Measurements from ENCODE around the gene SGO2.

The SGO2 gene

DNA sequence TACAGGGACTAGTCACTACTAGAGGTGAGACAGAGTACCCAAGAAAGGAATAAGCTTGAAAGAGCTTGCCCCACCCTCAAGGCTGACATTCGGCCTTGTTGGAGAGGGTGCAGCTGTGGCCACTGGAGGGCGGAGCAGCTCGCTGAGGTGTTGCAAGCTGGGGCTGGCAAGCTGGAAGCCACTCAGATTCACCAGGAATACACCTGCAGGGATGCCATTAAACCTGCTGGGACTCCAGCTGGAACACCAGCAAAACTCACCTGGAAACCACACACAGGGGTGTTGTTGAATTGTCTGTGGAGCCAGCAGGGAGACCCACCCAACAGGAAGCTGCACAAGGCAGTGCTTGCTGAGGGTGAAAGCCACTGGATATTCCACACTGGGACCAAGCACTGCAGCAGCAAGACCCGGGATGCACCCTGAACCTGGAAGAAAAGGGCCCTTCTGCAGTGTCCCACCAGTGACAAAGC lies 42.2 kb upstream of the SGO2 start:
- TF ChIP-seq, protein P1, sequence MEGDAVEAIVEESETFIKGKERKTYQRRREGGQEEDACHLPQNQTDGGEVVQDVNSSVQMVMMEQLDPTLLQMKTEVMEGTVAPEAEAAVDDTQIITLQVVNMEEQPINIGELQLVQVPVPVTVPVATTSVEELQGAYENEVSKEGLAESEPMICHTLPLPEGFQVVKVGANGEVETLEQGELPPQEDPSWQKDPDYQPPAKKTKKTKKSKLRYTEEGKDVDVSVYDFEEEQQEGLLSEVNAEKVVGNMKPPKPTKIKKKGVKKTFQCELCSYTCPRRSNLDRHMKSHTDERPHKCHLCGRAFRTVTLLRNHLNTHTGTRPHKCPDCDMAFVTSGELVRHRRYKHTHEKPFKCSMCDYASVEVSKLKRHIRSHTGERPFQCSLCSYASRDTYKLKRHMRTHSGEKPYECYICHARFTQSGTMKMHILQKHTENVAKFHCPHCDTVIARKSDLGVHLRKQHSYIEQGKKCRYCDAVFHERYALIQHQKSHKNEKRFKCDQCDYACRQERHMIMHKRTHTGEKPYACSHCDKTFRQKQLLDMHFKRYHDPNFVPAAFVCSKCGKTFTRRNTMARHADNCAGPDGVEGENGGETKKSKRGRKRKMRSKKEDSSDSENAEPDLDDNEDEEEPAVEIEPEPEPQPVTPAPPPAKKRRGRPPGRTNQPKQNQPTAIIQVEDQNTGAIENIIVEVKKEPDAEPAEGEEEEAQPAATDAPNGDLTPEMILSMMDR (IDR thresholded peaks at IDR 0.05; ENCODE audit: low read depth, low read length): peak; percentile 89
- DNase-seq: peak; percentile 78

DNA sequence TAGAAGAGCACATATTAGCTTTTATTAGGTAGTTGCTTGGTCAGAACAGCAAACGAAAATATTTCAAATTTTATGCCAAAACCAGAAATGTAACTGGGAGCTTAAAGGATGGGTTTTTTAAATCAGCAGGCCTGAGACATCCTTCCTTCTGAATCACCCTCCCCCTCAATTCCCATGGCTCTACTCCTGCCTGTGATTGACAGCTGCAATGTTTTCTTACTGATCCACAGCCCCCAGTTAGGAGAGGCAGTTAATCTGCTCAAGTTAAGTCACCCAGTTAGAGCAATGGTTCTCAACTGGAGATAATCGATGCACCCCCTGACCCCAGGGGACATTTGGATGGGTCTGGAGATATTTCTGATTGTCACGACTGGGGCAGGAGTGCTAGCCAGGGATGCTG lies 41.1 kb upstream of the SGO2 start:
- H3K36me3 ChIP-seq: no peaks in the 10 kb centered on the region
- H3K27ac ChIP-seq: no peak overlapping the region
- DNase-seq: no peak
- TF ChIP-seq, protein P1 (IDR thresholded peaks at IDR 0.05; ENCODE audit: low read depth, low read length): no peak
- H3K9me3 ChIP-seq (ENCODE audit: severe bottlenecking): no peaks in the 10 kb centered on the region
- H3K4me3 ChIP-seq (ENCODE audit: low read depth, low read length): no peak overlapping the region
- H3K27me3 ChIP-seq (ENCODE audit: insufficient read depth, low read depth, severe bottlenecking): no peaks in the 10 kb centered on the region

More for the DNA sequence above, 42.2 kb upstream of the SGO2 start:
- no peak overlapping the region for H3K4me3 ChIP-seq (ENCODE audit: low read depth, low read length)
- no peaks in the 10 kb centered on the region; the same call in 1 of the 2 replicates for H3K36me3 ChIP-seq
- no peak overlapping the region for H3K27ac ChIP-seq
- H3K9me3 ChIP-seq (ENCODE audit: severe bottlenecking): no peaks in the 10 kb centered on the region
- H3K27me3 ChIP-seq (ENCODE audit: insufficient read depth, low read depth, severe bottlenecking): no peaks in the 10 kb centered on the region

DNA sequence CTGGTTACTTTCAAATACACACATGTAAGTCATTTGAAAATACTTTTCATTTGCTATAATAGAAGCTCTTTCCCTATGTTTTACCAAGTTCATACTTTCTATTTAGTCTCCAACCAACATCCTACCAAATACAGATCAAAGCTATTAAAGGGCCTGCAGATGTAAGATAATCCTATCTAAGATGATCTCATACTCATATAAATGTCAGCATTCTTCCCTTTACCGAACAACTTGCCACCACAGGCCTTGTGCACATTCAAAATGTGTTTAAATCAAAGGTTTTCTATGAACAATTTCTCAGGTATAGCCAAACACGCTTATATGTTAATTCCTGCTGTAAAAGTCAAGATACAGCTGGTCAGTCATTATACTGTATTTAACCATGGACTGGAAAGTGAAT lies 39.5 kb upstream of the SGO2 start:
- no peak for DNase-seq
- Histone ChIP-seq H3K27ac (no peak overlapping the region), H3K9me3 (ENCODE audit: severe bottlenecking) (no peaks in the 10 kb centered on the region), H3K4me3 (ENCODE audit: low read depth, low read length) (no peak overlapping the region), H3K27me3 (ENCODE audit: insufficient read depth, low read depth, severe bottlenecking) (no peaks in the 10 kb centered on the region), H3K36me3 (peaks cover 2% of the 10 kb centered on the region; the same call in 1 of the 2 replicates)
- TF ChIP-seq, protein P1 (IDR thresholded peaks at IDR 0.05; ENCODE audit: low read depth, low read length): no peak

DNA sequence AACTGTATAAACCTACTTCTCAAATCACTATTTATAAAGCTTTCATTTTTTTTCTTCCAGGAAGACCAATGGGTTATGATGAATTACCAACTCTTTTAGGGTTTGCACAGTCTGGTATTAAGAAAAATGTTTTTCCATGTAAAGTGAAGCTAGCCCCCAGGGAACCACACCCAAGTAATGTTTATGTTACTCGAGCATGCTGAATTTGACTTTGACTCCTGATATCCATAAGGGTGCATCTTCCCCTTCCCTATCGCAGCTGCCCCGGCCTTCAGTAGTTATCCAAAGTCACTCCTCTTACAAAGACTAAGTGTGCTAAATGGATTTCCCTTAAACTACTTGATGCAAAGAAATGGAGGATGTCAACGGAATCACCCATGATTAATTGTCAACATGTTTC lies 37.8 kb upstream of the SGO2 start:
- H3K36me3 ChIP-seq: peaks cover 2% of the 10 kb centered on the region; the same call in 1 of the 2 replicates
- no peak overlapping the region for H3K4me3 ChIP-seq (ENCODE audit: low read depth, low read length)
- no peaks in the 10 kb centered on the region for H3K27me3 ChIP-seq (ENCODE audit: insufficient read depth, low read depth, severe bottlenecking)
- TF ChIP-seq, protein P1 (IDR thresholded peaks at IDR 0.05; ENCODE audit: low read depth, low read length): no peak
- no peak for DNase-seq
- no peak overlapping the region for H3K27ac ChIP-seq
- no peaks in the 10 kb centered on the region for H3K9me3 ChIP-seq (ENCODE audit: severe bottlenecking)

- Histone ChIP-seq H3K4me3 (ENCODE audit: low read depth, low read length) (no peak overlapping the region), H3K36me3 (peaks cover 2% of the 10 kb centered on the region; the same call in 1 of the 2 replicates), H3K27ac (no peak overlapping the region), H3K9me3 (ENCODE audit: severe bottlenecking) (no peaks in the 10 kb centered on the region), H3K27me3 (ENCODE audit: insufficient read depth, low read depth, severe bottlenecking) (no peaks in the 10 kb centered on the region)
- TF ChIP-seq, protein P1 (IDR thresholded peaks at IDR 0.05; ENCODE audit: low read depth, low read length): no peak
- no peak for DNase-seq
These were observed 36.0 kb upstream of the SGO2 start for GRCh38 chr2:200490001-200490400.

- H3K9me3 ChIP-seq (ENCODE audit: severe bottlenecking): no peaks in the 10 kb centered on the region
- H3K27me3 ChIP-seq (ENCODE audit: insufficient read depth, low read depth, severe bottlenecking): no peaks in the 10 kb centered on the region
- no peak for DNase-seq
- no peak overlapping the region for H3K27ac ChIP-seq
- H3K4me3 ChIP-seq (ENCODE audit: low read depth, low read length): no peak overlapping the region
- TF ChIP-seq, protein P1 (IDR thresholded peaks at IDR 0.05; ENCODE audit: low read depth, low read length): no peak
- peaks cover 2% of the 10 kb centered on the region; the same call in 1 of the 2 replicates for H3K36me3 ChIP-seq
These were observed 33.4 kb upstream of the SGO2 start for GRCh38 chr2:200492656-200493055.

All from WERI-Rb-1 (cell line).